ENCODE results near the gene OR7C1. TPM values are rescaled to one million over a fixed set of nuclear protein-coding genes. Genes with fewer than 3 reads are reported as not detected.
"Not testable (repeated sequence)": the region's sequence is repeated elsewhere in the genome, so short reads cannot be mapped to it uniquely, and the experiment has no call there.

Gene OR7C1
- total RNA-seq, 1 donor from 2014 or later: 0.18 TPM

DNA sequence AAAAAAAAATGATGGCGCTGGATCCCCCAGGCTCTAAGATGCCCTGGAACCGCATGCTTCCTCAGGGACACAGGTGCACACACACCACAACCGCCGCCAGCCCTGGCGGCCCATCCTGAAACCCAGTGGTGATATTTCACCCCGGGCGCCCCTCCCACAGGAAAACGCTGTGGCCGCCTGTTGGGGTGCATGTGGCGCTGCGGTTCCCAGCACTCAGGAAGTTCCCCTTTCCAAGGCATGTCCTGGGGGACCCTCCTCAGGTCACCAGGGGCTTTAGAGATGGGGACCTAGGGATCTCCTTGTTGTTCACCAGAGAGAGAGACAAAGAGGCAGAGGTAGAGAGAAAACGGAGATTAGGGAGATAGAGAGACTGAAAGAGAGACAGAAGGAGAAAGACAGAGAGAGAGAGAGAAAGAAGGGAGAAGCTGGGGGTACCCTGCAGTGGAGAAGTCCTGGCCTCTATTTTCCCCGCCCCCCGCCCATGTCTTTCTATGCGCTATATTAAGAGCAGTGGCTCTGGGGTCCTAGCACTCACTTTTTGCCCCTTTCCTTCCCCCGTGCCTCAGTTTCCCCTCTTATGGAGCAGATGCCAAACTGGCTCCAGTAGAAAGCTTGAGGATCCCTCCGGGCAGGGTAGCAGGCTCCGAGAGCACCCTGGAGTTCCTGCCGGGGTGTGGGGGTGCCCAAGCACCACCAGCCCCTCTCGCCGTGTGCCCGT, 59.0 kb downstream of the OR7C1 start:
- DNase-seq: peak; percentile 64
- peaks cover 29% of the 10 kb centered on the region for H3K27me3 ChIP-seq (ENCODE audit: low read depth)
- H3K9me3 ChIP-seq: no peaks in the 10 kb centered on the region
- peak; percentile 34 to 51 for ATAC-seq
- H3K36me3 ChIP-seq: no peaks in the 10 kb centered on the region
- intact Hi-C loops (cut with DNase I): no loop called here
- H3K4me1 ChIP-seq: no peaks in the 10 kb centered on the region
- peak overlapping the region; percentile 3 for H3K27ac ChIP-seq
- TF ChIP-seq, protein P1, sequence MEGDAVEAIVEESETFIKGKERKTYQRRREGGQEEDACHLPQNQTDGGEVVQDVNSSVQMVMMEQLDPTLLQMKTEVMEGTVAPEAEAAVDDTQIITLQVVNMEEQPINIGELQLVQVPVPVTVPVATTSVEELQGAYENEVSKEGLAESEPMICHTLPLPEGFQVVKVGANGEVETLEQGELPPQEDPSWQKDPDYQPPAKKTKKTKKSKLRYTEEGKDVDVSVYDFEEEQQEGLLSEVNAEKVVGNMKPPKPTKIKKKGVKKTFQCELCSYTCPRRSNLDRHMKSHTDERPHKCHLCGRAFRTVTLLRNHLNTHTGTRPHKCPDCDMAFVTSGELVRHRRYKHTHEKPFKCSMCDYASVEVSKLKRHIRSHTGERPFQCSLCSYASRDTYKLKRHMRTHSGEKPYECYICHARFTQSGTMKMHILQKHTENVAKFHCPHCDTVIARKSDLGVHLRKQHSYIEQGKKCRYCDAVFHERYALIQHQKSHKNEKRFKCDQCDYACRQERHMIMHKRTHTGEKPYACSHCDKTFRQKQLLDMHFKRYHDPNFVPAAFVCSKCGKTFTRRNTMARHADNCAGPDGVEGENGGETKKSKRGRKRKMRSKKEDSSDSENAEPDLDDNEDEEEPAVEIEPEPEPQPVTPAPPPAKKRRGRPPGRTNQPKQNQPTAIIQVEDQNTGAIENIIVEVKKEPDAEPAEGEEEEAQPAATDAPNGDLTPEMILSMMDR (IDR thresholded peaks at IDR 0.05): no peak
- H3K4me3 ChIP-seq: peak overlapping the region; percentile 47

DNA sequence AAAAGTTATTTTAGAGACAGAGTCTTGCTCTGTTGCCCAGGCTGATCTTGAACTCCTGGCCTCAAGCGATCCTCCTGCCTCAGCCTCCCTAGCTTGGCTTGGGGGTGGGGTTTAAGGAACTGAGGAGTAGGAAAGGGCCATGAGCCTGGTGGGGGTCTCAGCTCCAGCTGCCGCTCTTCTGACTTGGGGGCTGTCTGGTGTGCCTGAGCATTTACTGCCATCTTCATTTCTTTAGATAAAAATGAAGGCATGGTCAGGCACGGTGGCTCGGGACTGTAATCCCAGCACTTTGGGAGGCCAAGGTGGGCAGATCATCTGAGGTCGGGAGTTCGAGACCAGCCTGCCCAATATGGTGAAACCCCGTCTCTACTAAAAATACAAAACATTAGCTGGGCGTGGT, 59.7 kb downstream of the OR7C1 start:
- ATAC-seq; intact Hi-C loops (cut with DNase I); H3K36me3 ChIP-seq; H3K4me1 ChIP-seq; H3K27ac ChIP-seq; DNase-seq; H3K9me3 ChIP-seq: not testable (repeated sequence)
- H3K4me3 ChIP-seq: peak overlapping the region; percentile 47
- H3K27me3 ChIP-seq (ENCODE audit: low read depth): peaks cover 29% of the 10 kb centered on the region

DNA sequence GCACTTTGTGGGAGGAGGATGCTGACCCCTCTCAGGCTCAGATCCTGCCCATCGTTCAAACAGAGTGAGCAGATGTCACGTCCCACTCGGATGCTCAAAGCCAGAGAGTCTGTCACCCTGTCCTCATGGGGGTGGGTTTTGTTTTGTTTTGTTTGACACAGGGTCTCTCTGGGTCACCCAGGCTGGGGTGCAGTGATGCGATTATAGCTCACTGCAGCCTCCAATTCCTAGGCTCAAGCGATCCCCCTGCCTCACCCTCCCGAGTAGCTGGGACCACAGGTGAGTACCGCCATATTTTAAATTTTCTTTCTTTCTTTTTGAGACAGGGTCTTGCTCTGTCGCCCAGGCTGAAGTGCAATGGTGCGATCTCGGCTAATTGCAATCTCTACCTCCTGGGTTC, 60.6 kb downstream of the OR7C1 start:
- Histone ChIP-seq H3K9me3 (no peaks in the 10 kb centered on the region), H3K27ac (no peak overlapping the region), H3K36me3 (no peaks in the 10 kb centered on the region), H3K27me3 (ENCODE audit: low read depth) (peaks cover 29% of the 10 kb centered on the region), H3K4me1 (no peaks in the 10 kb centered on the region), H3K4me3 (no peak overlapping the region)
- intact Hi-C loops (cut with DNase I): no loop called here
- ATAC-seq (no peak), DNase-seq (no peak)
- TF ChIP-seq, protein P1 (IDR thresholded peaks at IDR 0.05): no peak

DNA sequence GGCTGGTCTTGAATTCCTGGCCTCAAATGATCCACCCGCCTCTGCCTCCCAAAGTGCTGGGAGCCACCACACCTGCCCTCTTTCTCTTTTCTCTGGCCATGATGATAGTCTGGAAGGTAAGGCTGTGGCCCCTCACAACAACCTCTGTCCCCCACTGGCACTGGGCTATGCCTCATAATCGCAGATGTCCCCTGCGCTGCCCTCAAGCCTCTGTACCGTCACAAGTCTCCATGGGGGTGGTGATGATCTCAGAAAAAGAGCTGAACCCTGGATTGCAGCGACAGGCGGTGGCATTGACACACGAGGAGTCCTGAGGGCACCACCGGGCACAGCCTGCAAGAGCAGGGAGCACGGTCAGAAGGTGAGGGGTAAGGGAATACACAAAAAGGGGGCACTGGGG, 61.3 kb downstream of the OR7C1 start:
- not testable (repeated sequence) for ATAC-seq

DNA sequence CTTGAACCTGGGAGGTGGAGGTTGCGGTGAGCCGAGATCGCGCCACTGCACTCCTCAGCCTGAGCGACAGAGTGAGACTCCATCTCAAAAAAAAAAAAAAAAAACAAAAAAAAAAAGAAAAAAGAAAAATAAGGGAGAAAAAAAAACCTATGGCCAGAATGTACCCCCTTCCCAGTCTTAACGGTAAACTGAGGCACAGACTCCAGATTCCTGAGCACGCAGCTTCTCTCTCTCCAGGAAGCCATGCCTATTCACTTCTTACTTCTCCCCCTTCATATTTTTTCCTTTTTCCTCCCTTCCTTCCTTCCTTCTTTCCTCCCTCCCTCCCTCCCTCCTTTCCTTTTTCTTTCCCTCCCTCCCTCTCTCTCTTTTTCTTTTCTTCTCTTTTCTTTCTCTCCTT, 62.0 kb downstream of the OR7C1 start:
- Histone ChIP-seq H3K4me3 (no peak overlapping the region), H3K27me3 (ENCODE audit: low read depth) (peaks cover 22% of the 10 kb centered on the region), H3K36me3 (peaks cover 1% of the 10 kb centered on the region), H3K27ac (no peak overlapping the region), H3K4me1 (no peaks in the 10 kb centered on the region), H3K9me3 (no peaks in the 10 kb centered on the region)
- TF ChIP-seq, protein P1 (IDR thresholded peaks at IDR 0.05): no peak
- DNase-seq (peak; percentile 6), ATAC-seq (no peak)
- intact Hi-C loops (cut with DNase I): no loop called here

More for the DNA sequence above, 61.3 kb downstream of the OR7C1 start:
- H3K27ac ChIP-seq; DNase-seq; H3K36me3 ChIP-seq; H3K4me3 ChIP-seq; intact Hi-C loops (cut with DNase I); H3K4me1 ChIP-seq; H3K9me3 ChIP-seq: not testable (repeated sequence)
- H3K27me3 ChIP-seq (ENCODE audit: low read depth): peaks cover 24% of the 10 kb centered on the region

DNA sequence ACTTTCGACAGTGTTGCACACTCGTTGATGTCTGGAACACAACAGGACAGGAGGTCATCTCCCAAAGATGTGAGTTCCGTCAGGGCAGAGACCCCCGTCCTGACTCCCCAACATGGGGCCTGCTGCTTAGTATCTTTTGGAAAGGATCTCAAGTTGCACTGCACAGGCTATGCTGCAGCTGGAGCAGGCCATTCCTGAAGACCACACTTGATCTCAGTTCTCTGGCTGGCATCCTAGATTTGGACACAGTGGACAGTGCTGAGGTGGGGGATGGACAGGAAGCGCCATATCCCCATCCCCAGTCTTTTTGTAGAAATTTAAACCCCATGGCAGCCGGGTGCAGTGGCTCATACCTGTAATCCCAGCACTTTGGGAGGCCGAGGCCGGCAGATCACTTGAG, 62.5 kb downstream of the OR7C1 start:
- Histone ChIP-seq H3K36me3 (peaks cover 6% of the 10 kb centered on the region), H3K9me3 (no peaks in the 10 kb centered on the region), H3K4me1 (no peaks in the 10 kb centered on the region), H3K4me3 (no peak overlapping the region), H3K27ac (no peak overlapping the region), H3K27me3 (ENCODE audit: low read depth) (peaks cover 24% of the 10 kb centered on the region)
- DNase-seq (no peak), ATAC-seq (no peak)
- intact Hi-C loops (cut with DNase I): no loop called here
- TF ChIP-seq, protein P1 (IDR thresholded peaks at IDR 0.05): no peak
